GM12878 (cell line): Measurements from ENCODE around the gene FMNL3. TPM values are rescaled to one million over a fixed set of nuclear protein-coding genes. Genes with fewer than 3 reads are reported as not detected.

Source experiments
- ATAC-seq: fragments of 200-7000 bp; cut with Tn5 transposase; 3 replicates; pipeline ENCODE4 v1.9.1; 2020; ENCODE audit warnings: mild to moderate bottlenecking, moderate library complexity
- BruUV-seq: library from RNA; stranded (reverse); fragments of 400-500 nt; replicated peaks from 2 replicates; lab custom pipeline; 2021; lab: Mats Ljungman, UMichigan
- CTCF ChIA-PET: fragments of 300-600 bp; sonication (Branson Sonifier 250); formaldehyde crosslinking; extraction: SDS; loops from one replicate; lab custom pipeline; 2021; ENCODE audit warnings: inconsistent platforms; lab: Yijun Ruan, JAX
- POLR2A ChIA-PET: fragments of 350-600 bp; formaldehyde crosslinking; extraction: SDS; loops from one replicate; lab custom pipeline; 2021; ENCODE audit warnings: inconsistent platforms; lab: Charles Lee
- RAD21 ChIA-PET: fragments of 300-600 bp; sonication (Branson Sonifier 250); formaldehyde crosslinking; loops from one replicate; lab custom pipeline; 2023; ENCODE audit warnings: antibody characterized with exemption; ENCODE audit not compliant: unreplicated experiment; lab: Charles Lee
- SMC1A ChIA-PET: fragments of 300-600 bp; sonication (Branson Sonifier 250); formaldehyde crosslinking; loops from one replicate; lab custom pipeline; 2023; ENCODE audit not compliant: unreplicated experiment, uncharacterized antibody; lab: Charles Lee
- DNase-seq: peaks from one replicate; pipeline ENCODE4 v3.0.0-alpha.2; 2011; ENCODE audit warnings: low read depth, low spot score
- FAIRE-seq: peaks from 3 replicates; lab custom pipeline; 2011; peaks lifted over from hg19 to GRCh38; lab: Jason Lieb, UNC
- H2AFZ ChIP-seq: 2 replicates; pipeline ENCODE4 v1.6.0; 2011; ENCODE audit warnings: low read depth, low read length, control low read depth; ENCODE audit not compliant: control insufficient read depth
- H3K27ac ChIP-seq: 2 replicates; pipeline ENCODE4 v1.5.1; 2011; ENCODE audit warnings: control low read depth; ENCODE audit not compliant: control insufficient read depth, insufficient read depth
- H3K27me3 ChIP-seq, 2 experiments: replicated peaks in 1 of 2; 2 replicates each; pipeline versions ENCODE4 v1.6.0 to v1.6.1; 2011; ENCODE audit warnings: low read length in 1 of 2; ENCODE audit not compliant: control insufficient read depth in 2 of 2, insufficient read depth in 2 of 2
- H3K36me3 ChIP-seq, 2 experiments: 2 replicates each; pipeline ENCODE4 v1.5.1; 2011; ENCODE audit warnings: low read length in 1 of 2; ENCODE audit not compliant: control insufficient read depth in 2 of 2, insufficient read depth in 2 of 2
- H3K4me1 ChIP-seq: 2 replicates; pipeline ENCODE4 v1.6.1; 2011; ENCODE audit warnings: mild to moderate bottlenecking, low read length, moderate library complexity, mixed read lengths; ENCODE audit not compliant: control insufficient read depth, insufficient read depth
- H3K4me2 ChIP-seq: 2 replicates; pipeline ENCODE4 v1.6.0; 2011; ENCODE audit warnings: control low read depth; ENCODE audit not compliant: control insufficient read depth, insufficient read depth
- H3K4me3 ChIP-seq: fragments of 200-600 bp; sonication (generic); 2 replicates; pipeline ENCODE4 v1.5.1; 2016
- H3K79me2 ChIP-seq: 2 replicates; pipeline ENCODE4 v1.6.0; 2011; ENCODE audit warnings: low read length; ENCODE audit not compliant: control insufficient read depth, insufficient read depth
- H3K9ac ChIP-seq: 2 replicates; pipeline ENCODE4 v1.8.0; 2011; ENCODE audit warnings: low read length, control low read depth, mixed read lengths; ENCODE audit not compliant: control insufficient read depth, insufficient read depth
- H3K9me3 ChIP-seq: replicated peaks from 3 replicates; pipeline ENCODE4 v1.5.1; 2011; ENCODE audit warnings: mild to moderate bottlenecking, low read length; ENCODE audit not compliant: control insufficient read depth, insufficient read depth
- H4K20me1 ChIP-seq: 2 replicates; pipeline ENCODE4 v1.6.0; 2011; ENCODE audit not compliant: control insufficient read depth, insufficient read depth
- ATF7 ChIP-seq: fragments of 450-650 bp; IDR thresholded peaks from 2 replicates; pipeline ENCODE4 v1.6.1; 2016; ENCODE audit warnings: low read depth, mild to moderate bottlenecking
- EP300 ChIP-seq, 2 experiments: fragments of 150-350 bp in 1 of 2; IDR thresholded peaks; 2 replicates each; pipeline ENCODE4 v1.6.1; 2011 to 2012; ENCODE audit warnings: low read depth in 2 of 2, low read length in 2 of 2, borderline replicate concordance in 1 of 2, improper control_type of control experiment in 1 of 2, inconsistent platforms in 1 of 2; ENCODE audit not compliant: control insufficient read depth in 1 of 2
- FOS ChIP-seq: IDR thresholded peaks from 3 replicates; pipeline ENCODE4 v1.6.1; 2011; ENCODE audit warnings: borderline replicate concordance; ENCODE audit not compliant: insufficient read length; ENCODE audit errors: extremely low read depth
- MXI1 ChIP-seq: fragments of 150-350 bp; IDR thresholded peaks from 2 replicates; pipeline ENCODE4 v1.6.1; 2011; ENCODE audit warnings: low read depth, mild to moderate bottlenecking, inconsistent platforms, low read length, improper control_type of control experiment
- SREBF2 ChIP-seq: IDR thresholded peaks from 2 replicates; pipeline ENCODE4 v1.6.1; 2012; ENCODE audit warnings: mild to moderate bottlenecking, low read length
- SUPT20H ChIP-seq: IDR thresholded peaks from 2 replicates; pipeline ENCODE4 v1.6.1; 2011; ENCODE audit warnings: low read depth, mild to moderate bottlenecking, low read length, moderate library complexity, borderline replicate concordance; ENCODE audit not compliant: control insufficient read depth
- TBL1XR1 ChIP-seq: IDR thresholded peaks from 2 replicates; pipeline ENCODE4 v1.6.1; 2012; ENCODE audit warnings: low read depth, low read length, improper control_type of control experiment
- ZNF207 ChIP-seq: fragments of 450-650 bp; IDR thresholded peaks from 2 replicates; pipeline ENCODE4 v1.6.1; 2014; ENCODE audit warnings: antibody characterized with exemption, mild to moderate bottlenecking, borderline replicate concordance
- WGBS: methylation state at CpG from one replicate; pipeline ENCODE4 v1.1.6; 2016; ENCODE audit warnings: low lambda C conversion rate; ENCODE audit not compliant: insufficient replicate concordance, insufficient coverage; ENCODE audit errors: missing lambda C conversion rate; 5-methylcytosine and 5-hydroxymethylcytosine counted together
- in situ Hi-C: fragments of 300-500 bp; cut with MboI; formaldehyde crosslinking; loops from 9 replicates; pipeline ENCODE4 v1.14.3; 2018; ENCODE audit warnings: mixed read lengths
- intact Hi-C: fragments of 100-400 bp; cut with micrococcal nuclease; formaldehyde crosslinking; loops from one replicate; pipeline ENCODE4 v1.14.2; 2022; ENCODE audit not compliant: unreplicated experiment
- polyA plus RNA-seq, 11 experiments: library from polyadenylated mRNA; depleted of rRNA in 4 of 11; unstranded in 6 of 11; stranded (reverse) in 5 of 11; fragments of >200 nt; fragmentation: Nextera tagmentation in 4 of 11; fragmentation: Illumina TruSeq in 1 of 11; extraction: Ambion mirVana in 4 of 11; extraction: Trizol in 1 of 11; gene quantifications; 1 replicate in 1 of 11; 2 replicates in 10 of 11; pipeline versions ENCODE4 v1.2.1 to v1.2.3, GENCODE V29; 2011 to 2016; ENCODE audit warnings: inconsistent platforms in 2 of 11, missing spikeins in 2 of 11, low read depth in 1 of 11
- total RNA-seq, 4 experiments: library from RNA; depleted of rRNA in 3 of 4; stranded (reverse); fragments of >200 nt in 3 of 4; fragmentation: Illumina TruSeq in 1 of 4; extraction: Trizol in 1 of 4; gene quantifications; 2 replicates each; pipeline versions ENCODE4 v1.2.1 to v1.2.3, GENCODE V29; 2013 to 2021
- TF ChIP-seq, protein P1 (sequence below): IDR thresholded peaks from 2 replicates; pipeline ENCODE4 v1.6.1; 2012; ENCODE audit warnings: low read depth, low read length, improper control_type of control experiment
- TF ChIP-seq, protein P2 (sequence below): fragments of 450-650 bp; IDR thresholded peaks from 2 replicates; pipeline ENCODE4 v1.6.1; 2017; ENCODE audit warnings: mild to moderate bottlenecking, low read depth, inconsistent platforms; ENCODE audit not compliant: poor library complexity, severe bottlenecking
- TF ChIP-seq, protein P3 (sequence below): fragments of 450-650 bp; formaldehyde crosslinking; IDR thresholded peaks from 2 replicates; pipeline ENCODE4 v1.4.0; 2020; ENCODE audit warnings: mild to moderate bottlenecking, moderate library complexity

FMNL3 gene
- total and polyA plus RNA-seq, 10 of the 15 experiments (the other 5 are each of a cell fraction or from before 2014, with no cell fraction given) = 3.0 to 64.9 (median 30.9) TPM

DNA sequence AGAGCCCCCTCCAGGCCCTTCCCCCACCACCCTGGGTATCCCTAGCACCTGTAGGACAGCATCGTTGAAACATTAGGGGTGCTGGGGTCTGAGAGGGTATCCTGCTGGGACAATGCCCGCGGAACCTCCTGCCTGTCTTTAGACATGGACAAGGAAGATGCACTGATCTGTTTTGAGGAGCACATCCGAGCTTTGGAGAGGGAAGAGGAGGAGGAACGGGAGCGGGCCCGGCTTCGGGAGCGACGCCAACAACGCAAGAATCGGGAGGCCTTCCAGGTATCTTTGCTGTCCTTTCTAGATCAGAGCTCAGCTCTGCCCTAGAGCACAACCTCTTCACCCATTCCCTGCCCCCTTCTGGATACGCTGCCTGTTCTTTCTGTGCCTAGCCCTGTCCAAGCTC, 70.6 kb downstream of the FMNL3 start:
- Histone ChIP-seq H4K20me1 (no peaks in the 10 kb centered on the region), H3K9ac (no peak overlapping the region), H3K4me1 (peaks cover 3% of the 10 kb centered on the region; the same call in 1 of the 2 replicates), H3K27ac (no peak overlapping the region), H3K79me2 (no peaks in the 10 kb centered on the region), H2AFZ (no peak overlapping the region), H3K27me3 (no peaks in the 10 kb centered on the region), H3K4me3 (no peak overlapping the region), H3K4me2 (no peak overlapping the region), H3K36me3 (no peaks in the 10 kb centered on the region; a peak in 1 of 4 replicates), H3K9me3 (no peaks in the 10 kb centered on the region)
- FAIRE-seq (no peak), DNase-seq (no peak), ATAC-seq (no peak)
- ChIA-PET RAD21 (interaction anchor here (0.8 to 4.8 kb wide), 9 partner anchors 12 to 278 kb away, joined by 3 to 51 read pairs (median 5); partner anchors contain the start of gene FMNL3), CTCF (interaction anchor here (0.6 to 20.4 kb wide), 20 partner anchors 11 to 278 kb away, joined by 3 to 486 read pairs (median 8); partner anchors contain the start of genes FMNL3, PRPF40B and TMBIM6), SMC1A (interaction anchor here (0.8 to 8.1 kb wide), 13 partner anchors 8 to 202 kb away, joined by 3 to 72 read pairs (median 5); partner anchors contain the start of gene FMNL3), POLR2A (interaction anchor here (0.7 to 4.7 kb wide), 4 partner anchors 12 to 86 kb away, joined by 3 to 40 read pairs (median 4); partner anchors contain the start of gene FMNL3)
- BruUV-seq = no TSS peak
- 90% methylated on average over 12 of the region's 13 CpGs for WGBS
- in situ Hi-C loops = no loop called here
- intact Hi-C loops = loop anchor here (5.0 to 10.0 kb wide), 2 partner anchors 141 to 198 kb away; no protein-coding TSS in a partner anchor
- TF ChIP-seq MXI1 = no peak
- no peak for TF ChIP-seq ZNF207
- no peak for TF ChIP-seq SUPT20H
- no peak for TF ChIP-seq ATF7
- TF ChIP-seq, protein P1, sequence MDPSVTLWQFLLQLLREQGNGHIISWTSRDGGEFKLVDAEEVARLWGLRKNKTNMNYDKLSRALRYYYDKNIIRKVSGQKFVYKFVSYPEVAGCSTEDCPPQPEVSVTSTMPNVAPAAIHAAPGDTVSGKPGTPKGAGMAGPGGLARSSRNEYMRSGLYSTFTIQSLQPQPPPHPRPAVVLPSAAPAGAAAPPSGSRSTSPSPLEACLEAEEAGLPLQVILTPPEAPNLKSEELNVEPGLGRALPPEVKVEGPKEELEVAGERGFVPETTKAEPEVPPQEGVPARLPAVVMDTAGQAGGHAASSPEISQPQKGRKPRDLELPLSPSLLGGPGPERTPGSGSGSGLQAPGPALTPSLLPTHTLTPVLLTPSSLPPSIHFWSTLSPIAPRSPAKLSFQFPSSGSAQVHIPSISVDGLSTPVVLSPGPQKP = no peak
- TF ChIP-seq SREBF2 = no peak
- TF ChIP-seq TBL1XR1 = no peak
- TF ChIP-seq, protein P2, sequence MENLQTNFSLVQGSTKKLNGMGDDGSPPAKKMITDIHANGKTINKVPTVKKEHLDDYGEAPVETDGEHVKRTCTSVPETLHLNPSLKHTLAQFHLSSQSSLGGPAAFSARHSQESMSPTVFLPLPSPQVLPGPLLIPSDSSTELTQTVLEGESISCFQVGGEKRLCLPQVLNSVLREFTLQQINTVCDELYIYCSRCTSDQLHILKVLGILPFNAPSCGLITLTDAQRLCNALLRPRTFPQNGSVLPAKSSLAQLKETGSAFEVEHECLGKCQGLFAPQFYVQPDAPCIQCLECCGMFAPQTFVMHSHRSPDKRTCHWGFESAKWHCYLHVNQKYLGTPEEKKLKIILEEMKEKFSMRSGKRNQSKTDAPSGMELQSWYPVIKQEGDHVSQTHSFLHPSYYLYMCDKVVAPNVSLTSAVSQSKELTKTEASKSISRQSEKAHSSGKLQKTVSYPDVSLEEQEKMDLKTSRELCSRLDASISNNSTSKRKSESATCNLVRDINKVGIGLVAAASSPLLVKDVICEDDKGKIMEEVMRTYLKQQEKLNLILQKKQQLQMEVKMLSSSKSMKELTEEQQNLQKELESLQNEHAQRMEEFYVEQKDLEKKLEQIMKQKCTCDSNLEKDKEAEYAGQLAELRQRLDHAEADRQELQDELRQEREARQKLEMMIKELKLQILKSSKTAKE = no peak
- TF ChIP-seq, protein P3, sequence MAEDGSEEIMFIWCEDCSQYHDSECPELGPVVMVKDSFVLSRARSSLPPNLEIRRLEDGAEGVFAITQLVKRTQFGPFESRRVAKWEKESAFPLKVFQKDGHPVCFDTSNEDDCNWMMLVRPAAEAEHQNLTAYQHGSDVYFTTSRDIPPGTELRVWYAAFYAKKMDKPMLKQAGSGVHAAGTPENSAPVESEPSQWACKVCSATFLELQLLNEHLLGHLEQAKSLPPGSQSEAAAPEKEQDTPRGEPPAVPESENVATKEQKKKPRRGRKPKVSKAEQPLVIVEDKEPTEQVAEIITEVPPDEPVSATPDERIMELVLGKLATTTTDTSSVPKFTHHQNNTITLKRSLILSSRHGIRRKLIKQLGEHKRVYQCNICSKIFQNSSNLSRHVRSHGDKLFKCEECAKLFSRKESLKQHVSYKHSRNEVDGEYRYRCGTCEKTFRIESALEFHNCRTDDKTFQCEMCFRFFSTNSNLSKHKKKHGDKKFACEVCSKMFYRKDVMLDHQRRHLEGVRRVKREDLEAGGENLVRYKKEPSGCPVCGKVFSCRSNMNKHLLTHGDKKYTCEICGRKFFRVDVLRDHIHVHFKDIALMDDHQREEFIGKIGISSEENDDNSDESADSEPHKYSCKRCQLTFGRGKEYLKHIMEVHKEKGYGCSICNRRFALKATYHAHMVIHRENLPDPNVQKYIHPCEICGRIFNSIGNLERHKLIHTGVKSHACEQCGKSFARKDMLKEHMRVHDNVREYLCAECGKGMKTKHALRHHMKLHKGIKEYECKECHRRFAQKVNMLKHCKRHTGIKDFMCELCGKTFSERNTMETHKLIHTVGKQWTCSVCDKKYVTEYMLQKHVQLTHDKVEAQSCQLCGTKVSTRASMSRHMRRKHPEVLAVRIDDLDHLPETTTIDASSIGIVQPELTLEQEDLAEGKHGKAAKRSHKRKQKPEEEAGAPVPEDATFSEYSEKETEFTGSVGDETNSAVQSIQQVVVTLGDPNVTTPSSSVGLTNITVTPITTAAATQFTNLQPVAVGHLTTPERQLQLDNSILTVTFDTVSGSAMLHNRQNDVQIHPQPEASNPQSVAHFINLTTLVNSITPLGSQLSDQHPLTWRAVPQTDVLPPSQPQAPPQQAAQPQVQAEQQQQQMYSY (CRISPR knock-in tag) = no peak
- no peak for TF ChIP-seq FOS
- TF ChIP-seq EP300 (IDR thresholded peaks at IDR 0.05; ENCODE audit: borderline replicate concordance in 1 of 2, control insufficient read depth in 1 of 2, low read depth in 2 of 2, low read length in 2 of 2) = no peak
